ENCODE results near the gene F12. TPM values are rescaled to one million over a fixed set of nuclear protein-coding genes. Genes with fewer than 3 reads are reported as not detected.

F12 gene
- polyA plus RNA-seq, 3 donors = 0.42 to 2.0 TPM; not detected in 1

DNA sequence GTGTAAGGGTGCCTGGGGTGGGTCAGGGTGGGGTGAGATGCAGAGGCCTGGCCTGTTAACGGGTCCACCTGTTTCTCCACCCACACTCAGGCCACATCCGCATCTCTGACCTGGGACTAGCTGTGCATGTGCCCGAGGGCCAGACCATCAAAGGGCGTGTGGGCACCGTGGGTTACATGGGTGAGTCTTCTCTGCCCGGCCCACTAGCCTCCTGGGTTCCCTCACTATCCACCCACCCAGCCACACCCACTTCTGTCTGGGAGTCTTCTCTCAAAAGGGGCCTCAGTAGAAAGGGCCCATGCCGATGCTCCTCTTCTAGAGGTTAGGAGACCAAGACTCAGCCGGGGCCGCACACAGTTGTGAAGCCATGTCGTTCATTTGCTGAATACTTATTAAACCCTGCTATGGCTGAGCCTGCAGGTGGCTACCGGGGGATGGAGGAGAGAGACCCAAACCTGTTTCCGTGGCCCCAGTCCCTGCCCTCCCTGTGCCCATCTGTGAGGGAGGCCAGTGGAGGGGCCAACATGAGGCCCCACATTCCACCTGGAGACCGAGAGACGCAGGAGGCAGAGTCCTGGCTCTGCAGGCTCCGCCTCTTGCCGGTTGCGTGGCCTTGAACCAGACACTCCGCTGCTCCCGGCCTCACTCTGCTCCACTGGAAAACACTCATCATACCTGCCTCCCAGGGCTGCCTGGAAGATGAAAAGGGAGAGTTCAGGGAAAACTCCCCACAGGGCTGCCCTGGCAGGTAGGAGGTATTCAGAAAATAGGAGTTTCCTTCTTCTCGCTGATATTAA, 25.8 kb upstream of the F12 start:
- no peak overlapping the region for H3K27ac ChIP-seq (ENCODE audit: low read depth, low read length)
- WGBS, 3 donors = 88 to 96% (median 92%) methylated on average over 20 of the region's 20 CpGs

DNA sequence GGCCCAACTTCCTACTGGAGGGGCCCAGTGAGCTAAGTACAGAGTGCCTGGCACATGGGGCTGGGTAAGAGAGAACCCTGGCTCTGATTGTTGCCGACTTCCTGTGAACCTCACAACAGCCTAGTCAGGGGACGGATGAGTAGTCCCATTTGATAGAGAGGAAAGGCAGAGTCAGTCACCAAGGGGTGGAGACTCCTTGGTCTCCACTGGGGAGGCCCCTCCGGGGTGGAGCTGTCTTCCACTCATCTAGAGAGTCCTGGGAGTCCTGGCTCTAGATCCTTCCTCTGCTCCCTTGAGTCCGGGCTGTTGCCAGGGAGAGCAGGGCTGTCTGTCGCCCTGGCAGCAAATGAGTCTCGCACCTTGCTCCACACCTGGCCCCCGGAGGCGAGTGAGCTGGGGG, 25.1 kb upstream of the F12 start:
- H3K27ac ChIP-seq (ENCODE audit: low read depth, low read length) = no peak overlapping the region
- WGBS, 3 donors = 87 to 89% (median 87%) methylated on average over 8 of the region's 8 CpGs

DNA sequence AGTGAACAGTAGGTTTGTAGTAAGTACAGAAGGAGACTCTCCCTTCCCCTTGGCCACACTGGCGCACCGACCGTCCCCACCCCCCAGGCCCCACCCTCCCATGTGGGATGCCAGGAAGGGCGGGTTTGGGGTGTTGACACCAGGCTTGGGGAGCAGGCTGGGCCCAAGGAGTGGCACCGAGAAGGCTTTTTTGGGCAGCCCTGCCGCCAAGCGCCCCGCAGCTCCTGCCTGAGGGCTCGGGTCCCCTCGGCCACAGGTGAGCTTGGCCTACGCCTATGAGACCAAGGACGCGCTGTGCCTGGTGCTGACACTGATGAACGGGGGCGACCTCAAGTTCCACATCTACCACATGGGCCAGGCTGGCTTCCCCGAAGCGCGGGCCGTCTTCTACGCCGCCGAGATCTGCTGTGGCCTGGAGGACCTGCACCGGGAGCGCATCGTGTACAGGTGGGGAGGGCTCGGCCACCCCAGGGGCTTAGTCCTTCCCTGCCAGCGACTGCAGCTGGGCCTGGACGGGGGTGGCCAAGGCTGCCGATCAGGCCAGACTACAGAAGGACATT, 24.4 kb upstream of the F12 start:
- H3K27ac ChIP-seq (ENCODE audit: low read depth, low read length) = no peak overlapping the region
- 91 to 97% (median 92%) methylated on average over 25 to 29 of the region's 29 CpGs for WGBS, 3 donors

DNA sequence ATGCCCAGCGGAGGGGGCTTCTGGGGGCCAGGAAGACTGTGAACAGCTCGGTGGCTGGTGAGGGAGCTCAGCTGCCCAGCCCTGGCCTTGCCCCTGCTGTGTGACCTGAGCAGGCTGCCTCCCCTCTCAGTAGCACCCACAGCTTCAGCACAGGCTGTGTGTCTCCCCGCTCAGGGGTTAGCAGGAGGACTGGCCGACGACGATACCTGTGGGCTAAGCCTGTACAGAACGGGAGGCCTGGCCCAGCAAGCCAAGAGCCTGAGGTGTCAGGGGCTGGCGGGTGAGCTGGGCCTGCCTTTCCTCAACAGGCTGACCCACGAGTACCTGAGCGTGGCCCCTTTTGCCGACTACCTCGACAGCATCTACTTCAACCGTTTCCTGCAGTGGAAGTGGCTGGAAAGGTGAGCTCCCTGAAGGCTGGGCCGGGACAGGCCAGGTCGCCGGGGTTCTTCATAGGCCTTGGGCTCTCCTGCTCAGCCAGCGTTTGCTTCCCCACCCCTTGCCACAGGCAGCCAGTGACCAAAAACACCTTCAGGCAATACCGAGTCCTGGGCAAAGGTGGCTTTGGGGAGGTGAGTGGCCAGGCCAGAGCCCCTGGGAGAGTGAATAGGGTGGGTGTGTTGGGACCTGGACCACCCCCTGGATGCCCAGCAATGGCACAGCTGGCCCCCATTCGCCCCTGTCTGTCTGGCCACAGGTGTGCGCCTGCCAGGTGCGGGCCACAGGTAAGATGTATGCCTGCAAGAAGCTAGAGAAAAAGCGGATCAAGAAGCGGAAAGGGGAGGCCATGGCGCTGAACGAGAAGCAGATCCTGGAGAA, 23.7 kb upstream of the F12 start:
- 94 to 96% (median 94%) methylated on average over 24 to 25 of the region's 25 CpGs for WGBS, 3 donors
- no peak overlapping the region for H3K27ac ChIP-seq (ENCODE audit: low read depth, low read length)

DNA sequence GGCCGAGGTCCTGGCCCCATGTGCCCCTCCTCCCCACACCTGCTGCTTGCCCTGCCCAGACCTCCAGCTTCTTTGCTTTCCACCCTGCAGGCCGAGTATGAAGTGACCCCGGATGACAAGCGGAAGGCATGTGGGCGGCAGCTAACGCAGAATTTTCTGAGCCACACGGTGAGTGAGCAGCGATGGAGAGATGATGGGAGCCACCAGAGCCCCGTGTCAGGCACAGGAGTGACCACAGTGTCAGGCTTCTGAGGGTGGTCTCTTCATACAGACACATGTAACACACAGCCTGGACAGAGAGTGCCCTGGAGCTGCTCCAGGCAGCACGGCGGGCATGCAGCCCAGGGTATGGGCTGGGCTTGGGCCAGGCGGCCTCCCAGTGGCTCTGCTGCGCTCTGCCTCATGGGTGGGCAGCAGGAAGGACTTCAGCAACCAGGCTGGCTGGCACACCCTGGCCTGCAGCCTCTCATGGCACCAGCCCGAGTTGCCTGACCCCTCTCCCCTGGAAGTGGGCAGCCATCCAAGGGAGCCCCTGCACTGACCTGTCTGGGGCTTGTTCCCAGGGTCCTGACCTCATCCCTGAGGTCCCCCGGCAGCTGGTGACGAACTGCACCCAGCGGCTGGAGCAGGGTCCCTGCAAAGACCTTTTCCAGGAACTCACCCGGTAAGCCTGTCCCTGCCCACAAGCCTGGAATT, 22.9 kb upstream of the F12 start:
- no peak overlapping the region for H3K27ac ChIP-seq (ENCODE audit: low read depth, low read length)
- WGBS, 3 donors = 75 to 89% (median 82%) methylated on average over 18 of the region's 18 CpGs

DNA sequence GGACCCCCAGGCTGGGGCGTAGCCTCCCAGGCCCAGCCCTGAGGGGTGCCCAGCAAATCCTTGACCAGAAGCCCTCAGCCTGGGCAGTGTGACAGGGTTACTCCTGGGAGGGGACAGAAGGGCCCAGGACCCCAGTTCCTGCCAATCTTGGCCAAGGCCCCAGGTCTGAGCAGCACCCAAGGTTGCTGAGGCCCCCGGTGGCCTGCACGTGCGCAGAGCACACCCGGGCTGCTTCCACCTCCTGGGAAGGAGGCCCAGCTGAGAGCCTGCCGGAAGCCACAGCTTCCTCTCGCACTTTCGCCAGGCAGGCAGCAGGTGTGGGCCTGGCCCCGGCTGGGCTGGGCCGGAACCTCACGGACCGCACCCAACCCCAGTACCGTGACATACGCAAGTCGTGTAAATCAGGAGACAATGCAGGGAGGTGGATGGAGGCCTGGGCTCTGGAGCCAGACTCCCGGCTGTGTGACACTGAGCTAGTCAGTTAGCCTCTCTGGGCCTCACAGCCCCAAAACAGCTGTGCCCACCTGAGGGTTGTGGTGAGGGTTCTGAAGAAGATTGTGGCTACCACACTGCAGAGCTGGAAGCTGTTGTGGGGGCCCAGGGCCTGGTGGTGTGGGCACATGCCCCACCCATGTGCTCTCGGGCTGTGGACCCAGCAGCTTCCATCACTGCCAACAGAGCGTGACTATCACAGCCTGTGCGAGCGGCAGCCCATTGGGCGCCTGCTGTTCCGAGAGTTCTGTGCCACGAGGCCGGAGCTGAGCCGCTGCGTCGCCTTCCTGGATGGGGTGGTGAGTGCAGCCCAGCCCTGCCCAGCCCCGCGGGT, 22.2 kb upstream of the F12 start:
- H3K27ac ChIP-seq (ENCODE audit: low read depth, low read length) = peak overlapping the region; percentile 17
- 58 to 87% (median 58%) methylated on average over 29 of the region's 29 CpGs for WGBS, 3 donors

- WGBS, 3 donors = 77 to 91% (median 82%) methylated on average over 7 of the region's 7 CpGs
These were observed 21.6 kb upstream of the F12 start for GRCh38 chr5:177430972-177431316.

GRCh38 chr5:177430140-177430951, 21.0 kb upstream of the F12 start:
- peak overlapping the region; percentile 73 for H3K27ac ChIP-seq (ENCODE audit: low read depth, low read length)
- WGBS, 3 donors = 83 to 89% (median 86%) methylated on average over 26 of the region's 26 CpGs

More at GRCh38 chr5:177430972-177431316, 21.6 kb upstream of the F12 start:
- peak overlapping the region; percentile 17 for H3K27ac ChIP-seq (ENCODE audit: low read depth, low read length)

GRCh38 chr5:177429248-177430040, 20.1 kb upstream of the F12 start:
- peak overlapping the region; percentile 56 for H3K27ac ChIP-seq (ENCODE audit: low read depth, low read length)
- 52 to 86% (median 56%) methylated on average over 6 of the region's 6 CpGs for WGBS, 3 donors

- peak overlapping the region; percentile 56 for H3K27ac ChIP-seq (ENCODE audit: low read depth, low read length)
- whole genome bisulfite sequencing, 3 donors = 56 to 87% (median 66%) methylated on average over 10 of the region's 10 CpGs
These were observed 19.3 kb upstream of the F12 start for GRCh38 chr5:177428574-177429217.

DNA sequence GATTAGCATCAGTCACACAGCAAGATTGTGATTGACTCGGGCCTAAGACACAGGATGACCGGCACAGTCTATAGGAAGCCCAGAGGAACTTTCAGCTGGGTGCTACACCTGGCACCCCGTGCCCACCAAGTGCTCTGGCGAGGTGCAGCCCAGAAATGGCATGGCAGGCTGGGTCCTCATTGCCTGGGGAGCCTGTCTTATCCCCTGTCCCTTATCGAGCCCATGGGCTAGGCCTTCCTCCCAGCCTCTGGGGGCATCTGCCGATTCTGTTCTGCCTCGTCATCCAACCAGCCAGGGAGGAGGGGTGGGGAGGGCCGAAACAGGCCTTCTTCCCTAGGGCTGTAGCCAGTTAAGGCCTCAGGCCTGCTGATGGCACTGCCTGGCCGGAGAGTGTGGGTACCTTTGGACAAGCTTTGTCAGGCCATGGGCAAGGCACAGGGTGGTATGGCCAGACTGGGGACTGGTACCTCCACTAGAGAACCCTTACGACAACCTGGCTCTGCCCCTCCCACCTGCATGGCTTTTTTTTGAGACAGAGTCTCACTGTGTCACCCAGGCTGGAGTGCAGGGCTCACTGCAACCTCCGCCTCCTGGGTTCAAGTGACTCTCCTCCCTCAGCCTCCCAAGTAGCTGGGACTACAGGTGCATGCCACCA, 18.7 kb upstream of the F12 start:
- no peak overlapping the region for H3K27ac ChIP-seq (ENCODE audit: low read depth, low read length)

GRCh38 chr5:177427211-177427822, 18.0 kb upstream of the F12 start:
- no peak overlapping the region for H3K27ac ChIP-seq (ENCODE audit: low read depth, low read length)
- WGBS, 3 donors = 10 to 18% (median 10%) methylated on average over 11 of the region's 11 CpGs

More for the DNA sequence above, 18.7 kb upstream of the F12 start:
- WGBS, 3 donors = 52 to 77% (median 54%) methylated on average over 11 of the region's 11 CpGs

DNA sequence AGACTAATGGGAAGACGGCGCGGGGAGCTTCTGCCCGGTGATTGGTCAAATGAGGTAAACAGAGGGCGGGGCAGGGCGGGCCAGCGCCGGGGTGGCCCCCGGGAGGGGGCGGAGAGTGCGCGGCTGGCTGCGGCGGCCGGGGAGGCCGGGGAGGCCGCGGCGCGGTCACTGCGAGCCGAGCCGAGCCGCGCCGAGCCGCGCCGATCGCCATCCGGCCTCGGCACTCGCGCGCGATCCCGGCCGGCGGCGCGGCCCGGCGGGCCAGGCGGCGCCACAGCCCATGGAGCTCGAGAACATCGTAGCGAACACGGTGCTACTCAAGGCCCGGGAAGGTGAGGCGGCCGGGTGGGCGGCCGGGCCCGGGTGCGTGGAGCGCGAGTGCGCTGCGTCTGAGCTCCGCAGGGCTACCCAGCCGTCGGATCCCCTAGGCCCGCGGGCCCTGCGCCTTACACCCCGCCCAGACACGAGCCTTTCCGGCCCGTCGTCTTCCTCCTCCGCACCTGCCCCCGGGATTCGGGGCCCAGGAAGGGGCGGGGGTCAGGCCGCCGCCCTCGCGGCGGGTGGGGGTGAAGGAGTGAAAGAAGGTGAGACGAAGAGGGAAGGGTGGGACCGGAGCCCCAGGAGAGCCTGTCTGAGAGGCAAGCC, 17.3 kb upstream of the F12 start, which contains the start of gene GRK6:
Gene GRK6 (plus strand): TSS at position 111 of the 645 bp plus-strand sequence. CDS start 170 bp downstream, at position 281.
- 0 to 1% (median 1%) methylated on average over 73 to 82 of the region's 82 CpGs for WGBS, 3 donors
- H3K27ac ChIP-seq (ENCODE audit: low read depth, low read length) = peak within 1 kb of the TSS; percentile 88

- peak overlapping the region; percentile 63 for H3K27ac ChIP-seq (ENCODE audit: low read depth, low read length)
- WGBS, 3 donors = 0 to 1% (median 0%) methylated on average over 50 to 52 of the region's 52 CpGs
These were observed 16.6 kb upstream of the F12 start for GRCh38 chr5:177425801-177426565.
